IPS-15b (cell line): ENCODE measurements around the gene DNAH5.

ENCODE experiments used
- H3K27me3 ChIP-seq: one replicate; pipeline ENCODE4 v1.6.1; 2013; ENCODE audit warnings: low read length; ENCODE audit not compliant: control insufficient read depth, insufficient read depth
- H3K36me3 ChIP-seq: one replicate; pipeline ENCODE4 v1.6.1; 2013; ENCODE audit warnings: low read length; ENCODE audit not compliant: control insufficient read depth, insufficient read depth
- H3K4me1 ChIP-seq: one replicate; pipeline ENCODE4 v1.6.1; 2013; ENCODE audit warnings: mild to moderate bottlenecking, low read length; ENCODE audit not compliant: control insufficient read depth, insufficient read depth
- H3K4me3 ChIP-seq: one replicate; pipeline ENCODE4 v1.5.1; 2013; ENCODE audit warnings: low read depth, low read length
- H3K9ac ChIP-seq: one replicate; pipeline ENCODE4 v1.6.1; 2013; ENCODE audit warnings: low read depth, mild to moderate bottlenecking, low read length
- H3K9me3 ChIP-seq: one replicate; pipeline ENCODE4 v1.6.1; 2013; ENCODE audit warnings: mild to moderate bottlenecking, low read length; ENCODE audit not compliant: control insufficient read depth, insufficient read depth

Gene DNAH5

DNA sequence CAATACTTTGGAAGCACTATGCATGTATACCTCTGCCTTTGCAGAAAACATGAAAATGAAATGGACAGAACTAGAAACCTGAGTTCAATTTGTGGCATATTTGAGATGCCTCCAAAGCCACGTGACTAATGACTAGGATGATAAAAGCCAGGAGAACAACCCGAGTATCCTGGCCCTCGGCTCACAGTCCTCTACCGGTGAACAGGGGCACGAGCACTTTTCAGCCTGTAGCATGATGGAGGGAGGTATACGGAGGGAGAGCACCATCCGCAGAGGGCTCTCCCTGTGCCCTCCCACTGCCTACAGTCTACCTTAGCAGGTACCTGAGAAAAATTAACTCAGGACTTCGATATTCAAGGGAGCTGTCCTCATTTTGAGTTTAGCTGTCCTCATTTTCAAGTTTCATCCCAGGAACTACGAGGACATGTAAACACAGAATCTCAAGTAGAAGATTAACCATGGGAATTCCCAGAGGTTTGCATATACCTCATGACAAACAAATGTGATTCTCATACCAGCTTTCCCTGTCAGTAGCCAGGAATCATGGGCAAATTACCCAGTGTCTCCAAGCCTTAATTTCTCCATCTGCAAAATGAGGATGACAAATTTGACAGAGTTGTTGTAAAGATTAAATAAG is 249.3 kb downstream of the DNAH5 start:
- no peaks in the 10 kb centered on the region for H3K9me3 ChIP-seq
- H3K4me1 ChIP-seq: no peaks in the 10 kb centered on the region
- no peak overlapping the region for H3K9ac ChIP-seq
- no peaks in the 10 kb centered on the region for H3K27me3 ChIP-seq
- no peak overlapping the region for H3K4me3 ChIP-seq
- no peaks in the 10 kb centered on the region for H3K36me3 ChIP-seq

DNA sequence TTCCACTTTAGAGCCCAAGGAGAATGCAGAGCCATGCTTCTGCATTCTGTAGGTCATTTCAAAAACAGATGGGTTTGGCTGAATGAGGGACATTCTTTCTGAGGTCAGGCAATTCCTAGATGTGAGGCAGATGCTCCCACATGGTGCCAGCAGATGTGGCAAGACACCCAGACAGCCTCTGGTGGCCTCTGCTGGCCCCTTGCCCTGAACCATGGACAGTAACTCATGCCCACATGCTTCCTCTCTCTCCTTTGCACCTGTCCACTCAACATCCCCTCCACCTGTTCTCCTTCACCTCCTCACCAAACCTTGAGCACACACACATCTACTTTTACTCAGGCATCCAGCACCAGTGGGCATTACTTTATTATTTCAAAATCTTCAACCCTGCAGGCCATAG is 252.3 kb downstream of the DNAH5 start:
- no peak overlapping the region for H3K4me3 ChIP-seq
- no peaks in the 10 kb centered on the region for H3K4me1 ChIP-seq
- H3K9ac ChIP-seq: no peak overlapping the region
- H3K9me3 ChIP-seq: no peaks in the 10 kb centered on the region
- no peaks in the 10 kb centered on the region for H3K27me3 ChIP-seq
- no peaks in the 10 kb centered on the region for H3K36me3 ChIP-seq

DNA sequence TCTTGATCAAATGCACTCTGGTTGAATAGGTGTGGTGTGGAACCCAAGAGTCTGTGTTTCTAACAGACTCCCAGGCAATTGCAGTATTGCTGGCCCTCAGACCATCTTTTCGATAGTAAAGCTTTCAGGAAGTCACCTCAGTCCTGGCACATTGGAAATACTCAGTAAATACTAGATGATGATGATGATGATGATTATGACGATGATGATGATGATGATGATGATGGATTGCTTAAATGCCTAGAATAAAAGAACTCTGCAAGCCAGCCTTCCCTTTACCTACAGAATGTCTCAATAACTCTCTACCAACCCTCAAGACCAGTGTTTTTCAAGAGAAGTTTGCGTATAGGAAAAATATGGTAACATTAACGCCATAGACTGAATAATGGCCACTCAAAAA is 268.0 kb downstream of the DNAH5 start:
- no peak overlapping the region for H3K9ac ChIP-seq
- H3K9me3 ChIP-seq: no peaks in the 10 kb centered on the region
- no peaks in the 10 kb centered on the region for H3K27me3 ChIP-seq
- H3K36me3 ChIP-seq: no peaks in the 10 kb centered on the region
- H3K4me1 ChIP-seq: no peaks in the 10 kb centered on the region
- H3K4me3 ChIP-seq: no peak overlapping the region

- Histone ChIP-seq H3K9me3 (no peaks in the 10 kb centered on the region), H3K9ac (no peak overlapping the region), H3K27me3 (no peaks in the 10 kb centered on the region), H3K4me1 (no peaks in the 10 kb centered on the region), H3K36me3 (no peaks in the 10 kb centered on the region), H3K4me3 (no peak overlapping the region)
Measured at GRCh38 chr5:13674391-13674790, 270.1 kb downstream of the DNAH5 start.

DNA sequence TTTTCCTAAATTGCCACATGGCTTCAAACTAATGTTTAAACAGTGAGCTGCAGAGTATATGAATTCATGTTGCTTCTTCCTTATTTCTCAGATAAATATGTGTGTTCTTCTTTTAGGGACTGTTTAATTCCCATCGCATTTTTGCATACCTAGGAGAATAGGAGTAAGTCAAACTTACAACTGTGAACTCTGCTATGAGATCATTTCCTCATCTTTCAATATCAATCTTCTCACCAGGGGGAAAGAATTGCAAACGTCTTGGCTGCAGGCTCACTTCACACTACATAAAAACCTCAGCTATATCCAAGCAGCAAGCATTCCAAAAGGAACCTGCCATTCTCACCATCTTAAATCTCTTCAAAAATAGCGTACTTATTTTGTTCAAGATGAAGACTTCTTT is 271.0 kb downstream of the DNAH5 start:
- no peak overlapping the region for H3K9ac ChIP-seq
- H3K4me3 ChIP-seq: no peak overlapping the region
- no peaks in the 10 kb centered on the region for H3K9me3 ChIP-seq
- no peaks in the 10 kb centered on the region for H3K36me3 ChIP-seq
- no peaks in the 10 kb centered on the region for H3K4me1 ChIP-seq
- no peaks in the 10 kb centered on the region for H3K27me3 ChIP-seq

DNA sequence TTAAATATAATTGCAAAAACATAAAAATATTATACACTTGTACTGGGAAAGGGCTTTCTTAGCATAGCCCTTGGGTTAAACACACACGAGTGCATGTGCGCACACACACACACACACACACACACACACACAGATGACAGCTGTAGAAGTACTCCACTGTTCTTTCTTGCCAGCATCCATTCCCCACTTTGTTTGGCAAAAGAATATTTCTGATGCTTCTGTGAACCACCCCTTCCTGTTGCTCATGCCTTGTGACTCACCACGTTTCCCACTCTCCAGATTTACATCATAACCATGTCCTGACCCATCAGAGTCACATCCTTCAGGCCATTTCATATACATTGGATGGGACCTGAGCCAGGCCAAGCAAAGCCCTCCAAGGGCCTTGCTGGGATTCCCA is 280.1 kb downstream of the DNAH5 start:
- H3K4me3 ChIP-seq: no peak overlapping the region
- H3K9me3 ChIP-seq: no peaks in the 10 kb centered on the region
- no peaks in the 10 kb centered on the region for H3K27me3 ChIP-seq
- H3K4me1 ChIP-seq: no peaks in the 10 kb centered on the region
- no peaks in the 10 kb centered on the region for H3K36me3 ChIP-seq
- no peak overlapping the region for H3K9ac ChIP-seq

- no peaks in the 10 kb centered on the region for H3K36me3 ChIP-seq
- H3K4me1 ChIP-seq: no peaks in the 10 kb centered on the region
- no peaks in the 10 kb centered on the region for H3K9me3 ChIP-seq
- H3K9ac ChIP-seq: no peak overlapping the region
- H3K27me3 ChIP-seq: no peaks in the 10 kb centered on the region
- H3K4me3 ChIP-seq: no peak overlapping the region
Measured at GRCh38 chr5:13662626-13663025, 281.9 kb downstream of the DNAH5 start.

- H3K27me3 ChIP-seq: no peaks in the 10 kb centered on the region
- no peak overlapping the region for H3K4me3 ChIP-seq
- H3K9me3 ChIP-seq: no peaks in the 10 kb centered on the region
- no peaks in the 10 kb centered on the region for H3K4me1 ChIP-seq
- H3K36me3 ChIP-seq: no peaks in the 10 kb centered on the region
- H3K9ac ChIP-seq: no peak overlapping the region
Measured at GRCh38 chr5:13661272-13661671, 283.2 kb downstream of the DNAH5 start.

- Histone ChIP-seq H3K4me3 (no peak overlapping the region), H3K4me1 (no peaks in the 10 kb centered on the region), H3K27me3 (no peaks in the 10 kb centered on the region)
Measured at GRCh38 chr5:13660072-13660471, 284.4 kb downstream of the DNAH5 start.

GRCh38 chr5:13659391-13659790 is 285.1 kb downstream of the DNAH5 start:
- Histone ChIP-seq H3K36me3 (no peaks in the 10 kb centered on the region), H3K4me3 (no peak overlapping the region), H3K4me1 (no peaks in the 10 kb centered on the region), H3K9ac (no peak overlapping the region), H3K9me3 (no peaks in the 10 kb centered on the region), H3K27me3 (no peaks in the 10 kb centered on the region)

More at GRCh38 chr5:13660072-13660471, 284.4 kb downstream of the DNAH5 start:
- Histone ChIP-seq H3K36me3 (no peaks in the 10 kb centered on the region), H3K9ac (no peak overlapping the region), H3K9me3 (no peaks in the 10 kb centered on the region)

- H3K27me3 ChIP-seq: no peaks in the 10 kb centered on the region
- no peak overlapping the region for H3K4me3 ChIP-seq
- no peaks in the 10 kb centered on the region for H3K9me3 ChIP-seq
- no peaks in the 10 kb centered on the region for H3K4me1 ChIP-seq
- H3K36me3 ChIP-seq: no peaks in the 10 kb centered on the region
- no peak overlapping the region for H3K9ac ChIP-seq
Measured at GRCh38 chr5:13658761-13659160, 285.7 kb downstream of the DNAH5 start.

GRCh38 chr5:13658152-13658551 is 286.3 kb downstream of the DNAH5 start:
- Histone ChIP-seq H3K9me3 (no peaks in the 10 kb centered on the region), H3K4me1 (no peaks in the 10 kb centered on the region), H3K4me3 (no peak overlapping the region)

More at GRCh38 chr5:13658152-13658551, 286.3 kb downstream of the DNAH5 start:
- H3K9ac ChIP-seq: no peak overlapping the region
- H3K36me3 ChIP-seq: no peaks in the 10 kb centered on the region
- no peaks in the 10 kb centered on the region for H3K27me3 ChIP-seq
